ENCODE results near the gene ZNF613.
"Not testable (repeated sequence)": the region's sequence is repeated elsewhere in the genome, so short reads cannot be mapped to it uniquely, and the experiment has no call there.

Gene ZNF613

DNA sequence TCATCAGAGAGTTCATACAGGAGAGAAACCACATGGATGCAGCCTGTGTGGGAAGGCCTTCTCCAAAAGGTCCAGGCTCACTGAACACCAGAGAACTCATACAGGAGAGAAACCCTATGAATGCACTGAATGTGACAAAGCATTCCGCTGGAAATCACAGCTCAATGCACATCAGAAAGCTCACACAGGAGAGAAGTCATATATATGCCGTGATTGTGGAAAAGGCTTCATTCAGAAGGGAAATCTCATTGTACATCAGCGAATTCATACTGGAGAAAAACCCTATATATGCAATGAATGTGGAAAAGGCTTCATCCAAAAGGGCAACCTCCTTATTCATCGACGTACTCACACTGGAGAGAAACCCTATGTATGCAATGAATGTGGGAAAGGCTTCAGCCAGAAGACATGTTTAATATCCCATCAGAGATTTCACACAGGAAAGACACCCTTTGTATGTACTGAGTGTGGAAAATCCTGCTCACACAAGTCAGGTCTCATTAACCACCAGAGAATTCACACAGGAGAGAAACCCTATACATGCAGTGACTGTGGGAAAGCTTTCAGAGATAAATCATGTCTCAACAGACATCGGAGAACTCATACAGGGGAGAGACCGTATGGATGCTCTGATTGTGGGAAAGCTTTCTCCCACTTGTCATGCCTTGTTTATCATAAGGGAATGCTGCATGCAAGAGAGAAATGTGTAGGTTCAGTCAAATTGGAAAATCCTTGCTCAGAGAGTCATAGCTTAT is 17.7 kb downstream of the ZNF613 start:
- DNase-seq, result no peak

- DNase-seq, result no peak
Observed at GRCh38 chr19:51946602-51947001, 19.3 kb downstream of the ZNF613 start.

- DNase-seq, result no peak
Observed at GRCh38 chr19:51948975-51949374, 21.7 kb downstream of the ZNF613 start.

- not testable (repeated sequence) for DNase-seq
Observed at GRCh38 chr19:51957846-51958245, 30.6 kb downstream of the ZNF613 start.

GRCh38 chr19:51959791-51960190 is 32.5 kb downstream of the ZNF613 start:
- no peak for DNase-seq

GRCh38 chr19:51960621-51961233 is 33.5 kb downstream of the ZNF613 start:
- not testable (repeated sequence) for DNase-seq

DNA sequence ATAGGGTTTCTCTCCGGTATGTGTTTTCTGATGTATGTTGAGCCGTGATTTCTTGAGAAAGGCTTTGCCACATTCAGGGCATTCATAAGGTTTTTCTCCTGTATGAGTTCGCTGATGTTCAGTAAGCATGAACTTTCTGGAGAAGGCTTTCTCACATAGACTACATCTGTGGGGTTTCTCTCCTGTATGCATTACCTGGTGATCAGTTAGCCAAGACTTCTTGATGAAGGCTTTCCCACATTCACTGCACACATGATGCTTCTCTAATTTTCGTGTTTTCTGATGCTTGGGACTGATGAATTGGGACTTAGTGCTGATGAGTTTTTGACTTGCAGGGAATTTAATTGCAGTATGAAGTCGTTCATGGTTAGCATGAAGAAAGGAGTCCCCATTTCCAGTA is 38.3 kb downstream of the ZNF613 start:
- DNase-seq, result no peak

- no peak for DNase-seq
Observed at GRCh38 chr19:51970718-51971117, 43.4 kb downstream of the ZNF613 start.

GRCh38 chr19:51971624-51972023 is 44.4 kb downstream of the ZNF613 start:
- no peak for DNase-seq

DNA sequence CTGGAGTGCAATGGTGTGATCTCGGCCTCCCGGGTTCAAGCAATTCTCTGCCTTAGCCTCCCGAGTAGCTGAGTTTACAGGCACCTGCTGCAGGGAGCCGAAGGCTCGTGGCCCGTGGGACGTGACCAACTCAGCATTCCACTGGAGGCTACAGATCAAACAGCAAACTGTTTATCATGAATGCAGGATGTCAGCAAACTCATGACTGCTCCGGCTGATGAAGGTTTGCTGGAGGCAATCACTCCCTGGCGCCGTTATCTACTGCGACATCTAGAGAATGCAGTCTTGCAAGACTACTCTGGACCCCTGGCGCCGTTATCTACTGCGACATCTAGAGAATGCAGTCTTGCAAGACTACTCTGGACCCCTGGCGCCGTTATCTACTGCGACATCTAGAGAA is 48.5 kb downstream of the ZNF613 start:
- DNase-seq, result not testable (repeated sequence)

DNA sequence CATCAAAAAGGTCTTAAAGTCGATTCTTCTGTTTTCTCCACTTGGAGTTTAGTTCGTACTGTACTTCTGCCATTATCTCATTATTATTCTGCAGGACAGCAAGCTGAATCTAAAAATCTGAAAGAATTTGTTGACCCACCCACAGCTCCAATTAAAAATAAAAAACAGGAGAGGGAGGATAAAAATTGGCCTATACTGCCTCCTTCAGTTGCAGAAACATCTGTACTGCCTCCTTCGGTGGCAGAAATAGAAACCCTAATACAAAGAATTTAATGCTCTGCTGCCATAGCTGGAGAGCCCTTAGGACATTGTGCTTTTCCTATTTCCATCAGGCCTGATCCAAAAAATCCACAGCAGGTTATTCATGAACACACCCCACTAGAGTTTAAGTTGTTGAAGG is 49.6 kb downstream of the ZNF613 start:
- no peak for DNase-seq

GRCh38 chr19:51977346-51977745 is 50.1 kb downstream of the ZNF613 start:
- no peak for DNase-seq

GRCh38 chr19:51978882-51979281 is 51.6 kb downstream of the ZNF613 start:
- DNase-seq, result no peak

DNA sequence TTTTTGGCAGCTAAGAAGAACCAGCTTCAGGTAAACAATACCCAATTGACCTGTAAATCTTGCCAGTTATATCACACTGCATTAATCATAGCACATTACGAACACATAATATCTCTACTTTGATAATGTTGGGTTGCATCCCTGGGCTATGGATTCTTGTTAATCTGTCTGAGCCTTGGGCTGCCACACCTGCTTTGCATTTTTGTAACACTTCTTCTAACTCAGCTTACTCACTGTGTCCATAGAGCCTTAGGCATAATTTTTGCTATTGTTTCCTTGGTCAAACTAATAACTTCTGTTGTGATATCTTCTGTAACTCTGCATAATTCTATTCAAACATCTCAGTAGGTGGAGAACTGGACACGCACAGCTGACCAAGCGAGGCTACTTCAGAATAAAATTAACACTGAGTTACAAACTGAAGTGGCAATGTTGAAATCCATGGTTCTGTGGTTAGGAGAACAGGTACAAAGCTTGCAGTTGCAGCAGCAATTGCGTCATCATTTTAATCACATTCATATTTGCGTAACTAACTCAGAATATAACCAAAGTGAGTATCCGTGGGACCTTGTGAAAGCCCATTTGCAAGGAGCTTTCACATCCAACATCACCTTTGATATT is 53.0 kb downstream of the ZNF613 start:
- DNase-seq, result no peak

DNA sequence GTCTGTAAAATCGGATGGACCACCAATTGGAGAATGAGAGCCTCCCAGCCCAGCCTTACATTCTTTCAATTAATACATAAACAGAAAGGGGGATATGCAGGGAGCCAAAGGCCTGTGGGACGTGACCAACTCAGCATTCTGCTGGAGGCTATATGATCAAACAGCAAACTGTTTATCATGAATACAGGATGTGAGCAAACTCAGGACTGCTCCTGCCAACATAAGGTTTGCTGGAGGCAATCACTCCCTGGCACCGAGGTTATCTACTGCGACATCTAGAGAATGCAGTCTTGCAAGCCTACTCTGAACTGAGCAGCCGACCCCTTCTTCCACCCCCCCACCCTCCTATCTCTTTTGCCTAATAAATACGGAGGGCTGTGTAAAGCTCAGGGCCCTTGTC is 53.7 kb downstream of the ZNF613 start:
- not testable (repeated sequence) for DNase-seq

GRCh38 chr19:51983361-51983760 is 56.1 kb downstream of the ZNF613 start:
- DNase-seq, result no peak

DNA sequence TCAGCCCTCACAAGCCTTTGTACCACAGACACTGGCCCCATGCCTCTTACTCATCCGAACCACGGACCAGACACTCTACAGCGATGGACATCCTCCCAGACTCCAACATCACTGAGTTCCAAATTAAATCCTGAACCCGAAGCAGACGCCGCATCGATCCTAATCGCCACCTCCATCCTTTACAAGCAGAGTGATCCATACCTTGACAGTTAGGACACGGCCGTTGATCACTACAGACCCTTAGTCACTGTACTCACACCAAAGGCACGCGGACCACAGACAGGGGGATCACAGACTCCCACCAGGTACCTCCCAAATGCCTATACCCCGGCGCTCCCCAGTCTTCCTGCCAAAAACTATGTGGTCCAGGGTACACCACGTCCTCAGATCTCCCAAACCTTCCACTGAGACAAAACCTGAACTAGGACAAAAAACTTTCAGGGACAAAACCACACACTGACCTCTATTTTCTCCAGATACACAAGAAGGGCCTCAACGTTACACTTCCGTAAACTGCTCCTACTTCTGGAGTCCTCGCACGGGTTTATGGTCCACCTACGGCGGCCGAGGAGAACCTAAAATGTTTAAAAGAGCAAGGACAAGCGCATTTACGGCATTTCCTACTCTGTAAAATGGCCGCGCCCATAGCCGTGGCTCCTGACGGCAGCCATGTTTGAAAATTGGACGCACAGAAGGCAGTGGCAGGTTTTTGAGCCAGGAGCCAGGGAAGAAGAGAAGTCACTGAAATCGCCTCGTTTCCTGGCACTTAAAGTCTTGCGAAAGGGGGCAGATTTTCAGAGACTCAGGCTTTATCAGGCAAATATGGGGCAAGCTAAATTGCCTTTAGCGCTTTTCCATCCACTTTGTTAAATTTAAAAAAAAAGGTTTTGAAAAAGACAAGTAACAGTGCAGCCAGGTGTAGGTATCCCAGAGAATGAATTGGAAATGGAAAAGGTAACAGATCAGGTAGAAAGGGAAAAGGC is 59.3 kb downstream of the ZNF613 start, which contains the start of gene ZNF350:
Gene ZNF350, minus strand, starts transcription at position 532 of the 983 bp plus-strand sequence. CDS start 12,480 bp downstream, outside the sequence.
- DNase-seq, result peak; percentile 86

DNA sequence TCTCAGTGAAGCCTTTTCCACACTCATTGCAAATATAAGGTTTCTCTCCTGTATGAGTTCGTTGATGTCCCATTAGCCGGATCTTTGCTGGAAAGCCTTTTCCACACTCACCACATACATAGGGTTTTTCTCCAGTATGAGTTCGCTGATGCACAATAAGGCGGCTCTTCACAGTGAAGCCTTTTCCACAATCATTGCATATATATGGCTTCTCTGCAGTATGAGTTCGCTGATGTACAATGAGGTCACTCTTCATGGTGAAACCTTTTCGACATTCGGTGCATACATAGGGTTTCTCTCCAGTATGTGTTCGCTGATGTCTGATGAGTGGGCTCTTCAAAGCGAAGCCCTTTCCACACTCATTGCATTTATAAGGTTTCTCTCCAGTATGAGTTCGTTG is 66.2 kb downstream of the ZNF613 start:
- DNase-seq, result no peak

DNA sequence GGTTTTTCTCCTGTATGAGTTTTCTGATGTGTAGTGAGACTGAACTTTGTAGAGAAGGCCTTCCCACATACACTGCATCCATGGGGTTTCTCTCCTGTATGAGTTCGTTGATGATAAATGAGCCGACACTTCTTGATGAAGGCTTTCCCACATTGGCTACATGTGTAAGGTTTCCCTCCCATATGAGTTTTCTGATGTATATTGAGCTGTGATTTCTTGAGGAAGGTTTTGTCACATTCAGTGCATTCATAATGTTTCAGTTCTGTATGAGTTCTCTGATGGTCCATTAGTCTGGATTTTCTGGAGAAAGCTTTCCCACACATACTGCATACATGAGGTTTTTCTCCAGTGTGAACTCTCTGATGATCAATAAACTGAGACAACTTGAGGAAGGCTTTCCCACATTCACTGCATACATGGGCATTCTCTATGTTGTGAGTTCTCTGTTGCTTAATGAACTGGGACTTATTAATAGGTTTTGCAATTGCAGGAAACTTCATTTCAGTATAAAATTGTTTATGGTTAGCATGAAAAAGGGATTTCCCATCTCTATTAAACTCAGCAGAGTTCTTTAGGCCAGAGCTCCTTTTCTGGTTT is 66.9 kb downstream of the ZNF613 start:
- DNase-seq, result no peak
